Stimulated activated CD8-positive, alpha-beta memory T cell treated with anti-CD3 and anti-CD28 coated beads, Interleukin-7, amount 100 ng/mL, for 48 hours (primary cell): ENCODE results near the gene FADS3.

Experiments
- DNase-seq, 2 donors: peaks; one replicate each; pipeline ENCODE4 v3.0.0-alpha.2; 2020; ENCODE audit warnings: low read depth in 1 of 2; ENCODE audit errors: extremely low read depth in 1 of 2

Gene FADS3

DNA sequence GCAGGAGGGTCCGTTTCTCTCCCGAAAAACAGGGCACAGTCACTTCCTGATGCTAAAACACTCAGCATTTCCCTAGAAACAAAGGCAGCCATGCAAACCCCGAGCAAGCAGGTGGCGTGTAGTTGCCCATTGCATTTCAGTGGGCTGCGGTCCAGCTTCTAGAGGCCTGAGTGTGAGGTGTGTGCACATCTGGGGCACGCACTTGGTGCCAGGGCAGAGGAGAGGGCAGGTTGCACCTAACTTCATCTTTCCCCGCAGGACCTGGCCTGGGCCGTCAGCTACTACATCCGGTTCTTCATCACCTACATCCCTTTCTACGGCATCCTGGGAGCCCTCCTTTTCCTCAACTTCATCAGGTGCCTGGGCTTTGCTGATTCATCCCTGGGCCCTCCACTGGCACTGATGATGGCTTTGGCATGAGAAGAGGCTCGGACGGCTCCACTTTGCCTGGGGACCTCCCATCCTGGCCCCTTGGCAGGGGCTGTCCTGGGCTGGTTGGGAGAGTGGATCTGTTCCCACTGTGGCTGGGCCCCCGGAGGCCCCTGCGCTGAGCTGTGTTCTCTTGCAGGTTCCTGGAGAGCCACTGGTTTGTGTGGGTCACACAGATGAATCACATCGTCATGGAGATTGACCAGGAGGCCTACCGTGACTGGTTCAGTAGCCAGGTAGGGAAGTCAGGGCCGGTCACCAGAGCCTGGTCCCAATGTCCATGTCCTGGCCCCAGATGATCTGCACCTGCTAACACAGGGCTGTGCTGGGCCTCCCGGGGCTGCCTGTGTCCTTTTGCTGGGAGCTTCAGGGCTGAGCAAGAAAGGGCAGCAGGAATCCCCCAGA, 28.4 kb downstream of the FADS3 start:
- no peak for DNase-seq

DNA sequence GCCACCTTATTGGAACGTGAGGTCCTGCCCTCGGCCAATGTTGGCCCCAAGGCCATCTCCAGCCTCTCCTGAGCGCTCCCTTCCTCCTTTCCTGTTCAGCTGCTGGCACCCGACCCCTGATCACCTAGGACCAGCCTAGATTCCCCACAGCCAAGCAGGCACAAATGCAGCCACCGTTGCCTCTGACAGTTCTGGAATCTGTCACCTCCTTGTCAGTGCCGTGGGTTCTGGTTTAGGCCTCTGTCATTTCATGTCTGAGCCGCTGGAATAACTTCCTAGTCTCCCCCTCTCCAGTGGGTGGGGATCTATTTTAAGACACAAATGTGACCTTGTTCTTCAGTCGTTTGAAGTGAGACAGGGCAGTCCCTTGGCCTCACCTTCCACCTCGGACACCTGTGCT, 29.7 kb downstream of the FADS3 start:
- no peak for DNase-seq

DNA sequence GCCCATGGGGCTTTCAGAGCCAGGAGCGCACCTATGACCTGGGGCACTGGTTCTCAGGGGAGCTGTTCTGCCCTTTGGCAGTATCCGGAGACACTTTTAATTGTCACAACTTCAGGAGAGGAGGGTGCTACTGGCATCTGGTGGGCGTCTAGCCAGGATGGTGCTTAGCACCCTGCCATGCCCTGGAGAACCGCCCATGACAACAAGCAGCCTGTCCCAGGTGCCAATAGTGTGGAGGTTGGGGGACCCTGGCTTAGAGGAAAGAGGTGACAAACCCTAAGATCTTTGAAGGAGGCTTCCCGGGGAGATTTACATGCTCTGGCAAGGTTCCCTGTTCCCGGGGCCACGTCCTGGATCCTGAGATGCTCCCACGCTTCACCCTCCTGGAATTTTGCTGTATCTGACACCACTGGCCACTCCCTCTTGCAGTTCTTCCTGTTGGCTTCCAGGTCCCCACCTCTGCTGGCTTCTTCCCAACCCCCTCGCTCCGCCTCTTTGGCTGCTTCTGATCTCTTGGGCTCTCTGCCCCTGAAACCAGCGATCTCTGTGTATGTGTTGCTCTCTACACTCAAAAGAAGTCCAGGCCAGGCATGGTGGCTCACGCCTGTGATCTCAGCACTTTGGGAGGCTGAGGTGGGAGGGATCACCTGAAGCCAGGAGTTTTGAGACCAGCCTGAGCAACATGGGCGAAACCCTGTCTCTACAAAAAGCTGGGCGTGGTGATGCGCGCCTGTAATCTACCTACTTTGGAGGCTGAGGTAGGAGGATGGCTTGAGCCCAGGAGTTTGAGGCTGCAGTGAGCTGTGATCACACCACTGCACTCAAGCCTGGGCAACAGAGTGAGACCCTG, 31.1 kb downstream of the FADS3 start:
- no peak for DNase-seq

DNA sequence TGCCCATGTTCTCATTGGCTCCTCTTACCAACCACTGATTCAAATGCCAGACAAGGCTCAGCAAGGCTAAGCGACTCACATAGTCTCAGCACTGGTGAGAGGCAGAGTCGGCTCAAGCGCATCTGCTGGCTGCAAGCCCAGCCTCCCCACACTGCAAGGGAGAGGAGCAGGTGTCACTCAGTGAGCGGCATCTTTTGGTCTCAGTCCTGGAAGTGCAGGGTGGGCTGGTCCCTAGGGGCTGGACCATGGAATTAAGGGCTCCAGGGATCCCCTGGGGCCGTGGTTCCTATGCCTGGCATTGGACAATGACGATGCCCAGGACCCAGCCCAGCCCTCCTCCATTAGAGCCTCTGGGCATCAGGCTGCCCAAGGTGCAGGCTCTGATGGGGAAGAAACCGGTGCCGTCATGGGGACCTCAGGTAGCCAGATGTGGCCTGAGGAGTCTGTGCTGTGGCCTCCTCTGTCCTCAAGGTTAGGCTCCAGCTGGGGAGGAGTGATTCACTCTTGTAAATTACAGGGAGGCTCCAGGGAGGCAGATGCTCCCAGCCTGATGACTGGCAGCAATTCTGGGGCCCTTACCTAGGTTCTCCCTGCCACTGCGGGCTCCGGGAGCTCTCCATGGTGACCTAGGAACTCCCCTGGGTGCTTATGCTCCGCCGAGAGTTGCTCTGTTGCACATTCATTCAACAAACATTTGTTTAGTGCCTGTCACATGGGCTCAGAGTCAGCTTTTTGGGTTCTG, 35.2 kb downstream of the FADS3 start:
- no peak for DNase-seq

DNA sequence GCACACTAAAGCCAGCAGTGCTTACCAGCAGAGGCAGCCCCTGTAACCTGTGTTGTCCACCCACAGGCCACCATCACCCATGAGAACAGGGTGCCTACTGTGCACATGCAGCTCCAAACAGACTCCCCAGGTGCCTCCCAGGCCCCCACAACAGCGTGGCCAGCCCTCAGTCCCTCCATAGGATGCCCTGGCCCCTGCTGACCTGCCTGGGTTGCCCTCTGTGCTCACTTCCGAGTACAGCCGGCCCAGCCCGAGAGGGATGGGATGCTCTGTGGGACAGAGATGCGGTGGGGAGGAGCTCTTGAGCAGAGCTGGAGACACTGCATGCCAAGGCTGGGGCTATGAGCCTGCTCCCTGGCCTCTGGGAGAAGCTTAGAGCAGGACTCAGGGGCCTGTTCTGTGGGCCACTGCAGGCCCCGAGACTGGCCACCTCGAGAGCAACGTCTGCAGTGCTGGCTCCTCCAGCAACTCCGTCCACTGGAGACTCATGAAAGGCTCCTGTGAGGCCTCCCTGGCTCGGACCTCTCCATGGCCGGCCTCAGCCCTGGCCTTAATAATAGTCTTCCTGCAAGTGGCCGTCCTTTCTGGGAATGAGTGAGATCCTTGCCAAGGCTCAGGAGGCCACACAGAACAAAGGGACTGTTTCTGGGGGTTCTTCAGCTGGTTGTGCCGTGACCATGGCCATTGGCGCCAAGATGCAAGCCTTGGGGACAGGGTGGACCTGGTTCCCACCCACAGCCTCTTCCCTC, 36.2 kb downstream of the FADS3 start:
- DNase-seq: no peak

DNA sequence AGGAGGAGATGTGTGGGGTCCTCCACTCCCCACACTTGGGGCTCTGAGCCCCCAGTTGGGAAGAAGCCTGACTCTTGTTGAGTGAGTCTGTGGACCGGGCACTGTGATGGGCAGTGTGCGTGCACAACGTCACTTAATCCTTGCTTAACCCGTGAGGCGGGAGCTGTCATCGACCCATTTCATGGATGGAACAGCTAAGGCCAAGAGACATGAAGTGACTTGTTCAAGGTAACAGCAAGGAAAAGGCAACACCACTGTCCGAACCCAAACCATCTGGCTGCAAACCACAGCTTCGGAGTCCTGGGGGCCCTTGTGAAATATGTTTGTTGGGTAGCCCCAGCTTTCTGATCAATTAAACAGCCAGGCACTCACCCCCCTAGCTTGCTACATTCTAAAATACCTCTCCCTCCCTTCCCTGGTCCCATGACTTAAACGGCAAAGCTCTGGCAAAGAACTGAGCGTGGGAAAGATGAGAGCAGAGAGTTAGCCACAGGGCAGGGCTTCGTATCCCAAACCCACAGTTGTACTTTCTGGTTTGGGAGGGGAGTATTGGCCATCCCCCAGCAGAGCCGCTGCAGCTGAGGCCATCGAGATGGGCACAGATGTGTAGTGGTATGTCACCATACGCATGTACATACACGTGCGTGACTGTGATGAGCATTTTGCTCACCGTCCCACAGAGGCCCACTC, 37.0 kb downstream of the FADS3 start:
- DNase-seq: no peak

DNA sequence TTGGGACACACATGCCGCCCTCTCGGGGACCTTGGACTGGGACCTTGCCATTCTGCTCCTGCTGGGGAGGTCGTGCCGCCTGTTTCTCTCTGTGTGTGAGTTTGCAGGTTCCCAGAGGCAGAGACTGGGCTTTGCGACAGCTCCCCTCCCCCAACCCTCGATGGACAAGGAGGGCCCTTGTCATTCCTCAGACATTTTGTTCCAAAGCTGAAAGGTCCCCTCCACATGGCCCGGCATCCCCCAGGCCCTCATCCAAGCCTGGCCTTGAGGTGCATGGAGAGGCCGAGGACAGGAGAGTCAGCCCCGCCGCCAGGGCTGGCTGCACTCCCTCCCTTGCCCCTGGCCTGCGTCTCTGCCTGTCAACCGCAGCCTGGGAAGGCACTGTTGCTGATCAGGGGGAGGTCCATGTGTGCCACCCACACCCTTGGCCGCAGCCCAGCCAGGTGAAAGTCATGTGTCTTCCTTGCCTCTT, 37.6 kb downstream of the FADS3 start:
- DNase-seq: no peak

DNA sequence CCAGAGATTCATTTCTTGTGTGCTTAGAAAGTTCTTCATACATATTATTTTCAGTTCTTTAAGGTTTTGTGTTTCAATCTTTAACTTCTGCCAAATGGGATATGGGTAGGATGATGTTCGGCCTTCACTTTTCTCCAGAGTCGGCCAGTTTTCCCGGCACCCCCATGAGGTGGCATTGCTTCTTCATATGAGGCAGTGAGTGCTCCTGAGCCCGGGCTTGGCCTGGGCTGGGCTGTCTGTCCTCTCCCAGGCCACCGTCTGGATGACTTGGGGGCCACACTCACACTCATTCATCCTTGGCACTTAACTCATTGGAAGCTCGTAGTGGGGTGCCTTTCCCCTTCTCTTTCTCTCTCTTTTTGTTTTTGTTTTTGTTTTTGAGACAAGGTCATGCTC, 39.4 kb downstream of the FADS3 start:
- no peak for DNase-seq

DNA sequence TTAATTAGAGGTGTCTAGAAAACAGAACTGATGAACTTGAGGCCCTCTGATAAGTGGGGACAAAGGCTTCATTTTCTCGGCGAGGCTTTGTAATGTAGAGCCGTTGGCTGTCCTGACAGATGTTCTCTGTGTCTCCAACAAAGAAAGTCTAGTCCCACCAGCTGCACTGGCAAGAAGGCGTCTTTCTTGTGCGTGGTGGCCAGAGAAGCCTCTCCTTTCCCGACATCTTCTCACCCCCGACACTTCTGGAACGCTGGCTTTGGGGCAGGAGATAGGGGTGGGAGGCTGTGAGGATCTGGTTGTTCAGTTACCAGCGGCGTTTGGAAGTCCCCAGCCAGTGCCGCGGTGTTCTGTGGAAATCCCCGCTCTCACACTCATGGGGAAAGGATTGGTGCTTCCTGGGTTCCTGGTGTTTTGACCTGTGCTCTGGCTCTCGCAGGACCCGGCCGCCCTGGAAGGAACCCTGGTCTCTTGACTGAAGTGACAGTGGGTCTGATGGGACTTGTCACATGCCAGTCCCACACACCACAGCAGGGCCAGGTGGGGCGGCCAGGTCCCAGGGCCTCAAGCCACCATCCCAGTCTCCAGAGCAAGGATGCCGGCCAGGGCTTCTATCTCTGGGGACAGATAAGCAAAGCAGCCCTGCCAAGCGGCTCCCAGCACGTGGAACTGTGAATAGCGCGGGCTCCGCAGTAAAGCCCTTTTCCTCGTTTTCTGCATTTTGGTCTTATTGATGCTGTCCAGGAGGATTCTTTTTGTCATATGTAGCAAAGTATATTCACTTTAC, 40.0 kb downstream of the FADS3 start:
- no peak for DNase-seq

DNA sequence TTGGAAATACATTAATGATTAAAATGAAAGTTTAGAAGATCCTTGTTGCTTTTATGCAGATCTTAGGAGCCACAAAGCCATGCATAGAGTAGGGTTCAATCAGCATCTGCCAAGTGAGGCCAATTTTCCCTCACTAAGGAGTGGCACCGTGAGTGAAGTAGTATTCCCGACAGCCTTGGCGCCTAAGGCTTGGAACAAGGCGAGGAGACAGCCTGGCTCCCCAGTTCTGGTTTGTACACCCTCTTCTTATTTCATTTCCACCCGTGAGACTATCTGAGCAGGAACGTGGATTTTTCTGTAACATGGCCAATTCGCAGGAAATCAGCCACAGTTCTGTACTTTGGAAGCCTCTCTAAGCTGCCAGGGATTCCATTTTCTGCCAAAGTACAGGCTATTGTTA, 40.7 kb downstream of the FADS3 start:
- DNase-seq: no peak

DNA sequence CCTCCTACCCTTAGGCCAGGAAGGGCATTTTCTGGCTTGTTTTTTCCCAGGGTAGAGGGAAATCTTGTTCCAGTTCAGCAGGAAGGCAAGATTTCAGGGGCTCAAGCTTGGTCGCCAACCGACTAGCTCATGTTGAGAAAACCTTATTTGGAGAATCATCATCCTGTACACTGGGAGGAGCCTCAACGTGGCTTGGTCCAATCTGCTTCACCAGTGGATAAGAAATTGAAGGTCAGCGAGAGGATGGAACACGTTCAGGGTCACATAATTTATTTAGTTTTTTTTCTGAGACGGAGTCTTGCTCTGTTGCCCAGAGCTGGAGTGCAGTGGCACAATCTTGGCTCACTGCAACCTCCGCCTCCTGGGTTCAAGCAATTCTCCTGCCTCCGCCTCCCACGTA, 42.7 kb downstream of the FADS3 start:
- no peak for DNase-seq

DNA sequence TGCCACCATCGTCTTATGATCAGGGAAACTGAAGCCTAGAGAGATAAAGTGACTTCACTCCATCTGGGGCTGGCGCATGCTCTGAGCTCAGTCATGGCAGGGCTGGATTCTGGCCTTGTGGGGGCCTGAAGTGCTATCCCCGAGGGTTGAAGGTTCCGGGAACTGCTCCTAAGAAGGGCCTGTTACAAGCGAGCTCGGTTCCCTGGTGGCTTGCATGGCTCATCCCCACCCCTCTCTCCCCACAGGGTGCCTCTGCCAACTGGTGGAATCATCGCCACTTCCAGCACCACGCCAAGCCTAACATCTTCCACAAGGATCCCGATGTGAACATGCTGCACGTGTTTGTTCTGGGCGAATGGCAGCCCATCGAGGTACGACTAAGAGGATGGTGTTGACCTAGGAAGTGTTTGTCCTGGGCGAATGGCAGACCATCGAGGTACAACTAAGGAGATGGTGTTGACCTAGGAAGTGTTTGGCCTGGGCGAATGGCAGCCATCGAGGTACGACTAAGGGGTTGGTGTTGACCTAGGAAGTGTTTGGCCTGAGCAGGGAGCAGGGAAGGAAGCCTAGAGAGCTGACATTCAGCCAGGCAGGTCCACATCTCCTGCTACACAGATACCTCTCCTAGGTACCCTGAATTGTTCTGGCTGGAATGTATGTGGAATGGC, 43.3 kb downstream of the FADS3 start:
- DNase-seq: no peak

DNA sequence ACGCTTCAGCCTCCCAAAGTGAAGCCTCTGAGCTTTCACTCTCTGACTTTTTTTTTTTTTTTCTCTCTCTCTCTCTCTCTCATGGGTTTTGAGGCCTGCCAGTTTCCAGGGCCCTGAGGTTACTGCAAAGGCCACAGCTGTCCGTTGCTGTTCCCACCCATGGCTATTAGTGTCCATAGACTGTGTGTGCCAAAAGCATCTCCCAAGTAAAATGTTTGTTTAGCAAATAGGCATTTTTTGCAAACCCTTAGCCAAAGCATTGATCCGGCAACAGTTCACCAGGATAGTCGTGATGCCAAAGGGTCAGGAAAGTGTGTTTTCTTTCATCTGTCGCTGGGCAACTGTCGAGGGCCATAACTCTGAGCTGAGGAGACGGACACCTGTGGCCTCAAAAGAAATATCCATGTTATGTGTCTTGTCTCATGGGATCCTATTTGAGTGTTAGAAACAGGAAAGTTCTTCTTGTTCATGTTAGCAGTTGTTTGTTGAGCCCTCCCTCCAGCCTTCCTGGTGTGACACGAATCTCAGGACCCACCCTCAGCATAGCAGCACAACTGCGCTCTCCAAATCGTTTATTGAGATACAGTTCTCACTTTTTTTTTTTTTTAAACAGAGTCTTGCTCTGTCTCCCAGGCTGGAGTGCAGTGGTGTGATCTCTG, 44.9 kb downstream of the FADS3 start:
- no peak for DNase-seq

DNA sequence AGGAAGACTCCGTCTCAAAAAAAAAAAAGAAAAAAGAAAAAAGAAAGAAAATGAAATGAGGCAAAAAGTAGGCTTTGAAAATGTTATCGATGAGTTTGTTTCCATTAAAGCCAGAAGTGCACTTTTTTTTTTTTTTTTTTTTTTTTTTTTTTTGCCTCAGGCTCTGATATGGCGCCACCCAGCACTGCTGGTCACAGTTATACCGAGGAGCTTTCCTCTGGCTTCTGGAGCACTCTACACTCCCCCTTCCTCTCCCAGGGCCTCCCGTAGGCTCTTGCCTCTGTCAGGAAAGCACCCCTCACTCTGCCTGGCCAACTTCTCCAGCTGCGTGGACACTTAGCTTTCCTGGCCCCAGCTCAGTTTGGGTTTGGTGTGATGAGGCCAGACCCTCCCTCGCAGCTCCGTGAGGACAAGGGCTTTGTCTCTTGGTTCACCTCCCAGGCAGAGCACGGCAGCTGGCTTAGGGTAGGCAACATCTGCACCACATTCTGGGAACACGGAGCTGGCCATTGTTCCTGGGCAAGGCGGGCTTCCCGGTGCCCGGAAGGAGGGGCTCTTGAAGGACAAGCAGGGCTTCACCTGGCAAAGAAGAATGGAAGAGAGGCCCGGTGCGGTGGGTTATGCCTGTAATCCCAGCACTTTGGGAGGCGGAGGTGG, 46.3 kb downstream of the FADS3 start:
- DNase-seq: no peak

DNA sequence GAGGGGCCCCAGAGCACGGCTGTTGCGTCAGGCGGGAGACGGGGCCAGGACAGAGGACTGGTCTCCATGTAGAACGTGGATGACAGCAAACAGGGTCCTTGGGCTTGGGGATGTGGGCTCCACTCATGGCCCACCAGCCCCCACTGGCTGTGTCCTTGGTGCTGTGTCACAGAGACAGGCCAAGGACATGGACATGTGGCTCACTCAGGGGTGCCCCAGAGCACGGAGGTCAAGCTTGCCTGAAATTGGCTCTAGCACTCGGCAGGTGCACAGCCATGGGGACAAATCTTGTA, 48.9 kb downstream of the FADS3 start:
- DNase-seq: no peak

DNA sequence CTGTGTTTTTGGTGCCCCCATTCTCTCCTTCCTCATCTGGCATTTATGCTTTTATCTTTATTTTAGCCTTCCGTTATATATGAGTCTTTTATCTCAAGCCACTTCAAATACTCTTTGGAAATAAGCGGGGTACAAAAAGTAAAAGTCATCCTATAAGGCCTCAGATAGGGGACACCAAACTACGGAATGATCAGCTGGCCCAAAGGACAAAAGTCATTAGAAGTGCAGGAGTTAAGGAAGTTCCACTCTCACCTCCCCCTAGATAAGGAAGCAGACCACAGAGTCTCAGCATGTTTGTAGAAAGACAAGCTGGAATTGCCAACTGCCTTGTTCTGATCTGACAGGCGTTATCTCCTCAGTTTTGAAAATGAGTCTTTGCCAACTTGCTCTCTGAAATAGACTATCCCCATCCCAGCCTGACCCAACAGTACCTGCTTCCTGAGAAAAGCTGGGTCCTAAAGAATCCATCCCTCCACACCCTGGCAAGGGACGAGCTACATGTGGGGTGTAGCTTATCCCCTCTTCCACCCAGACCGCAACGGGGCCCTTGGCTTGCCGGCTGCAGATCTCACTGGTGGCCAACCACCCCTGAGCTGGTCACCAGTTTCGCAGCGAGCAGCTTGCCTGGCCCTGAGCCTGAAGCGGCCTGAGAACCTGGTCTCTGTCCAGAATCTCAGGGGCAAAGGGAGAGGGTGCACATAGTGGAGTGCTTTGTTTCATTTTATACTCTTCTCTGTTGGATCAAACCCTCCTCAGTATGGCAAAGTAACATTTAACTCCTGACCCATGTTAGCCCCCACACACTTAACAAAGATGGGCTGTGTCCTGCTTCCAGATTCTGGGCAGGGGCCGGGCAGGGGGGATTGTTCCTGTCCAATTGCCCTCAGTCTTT, 49.5 kb downstream of the FADS3 start:
- DNase-seq: no peak

DNA sequence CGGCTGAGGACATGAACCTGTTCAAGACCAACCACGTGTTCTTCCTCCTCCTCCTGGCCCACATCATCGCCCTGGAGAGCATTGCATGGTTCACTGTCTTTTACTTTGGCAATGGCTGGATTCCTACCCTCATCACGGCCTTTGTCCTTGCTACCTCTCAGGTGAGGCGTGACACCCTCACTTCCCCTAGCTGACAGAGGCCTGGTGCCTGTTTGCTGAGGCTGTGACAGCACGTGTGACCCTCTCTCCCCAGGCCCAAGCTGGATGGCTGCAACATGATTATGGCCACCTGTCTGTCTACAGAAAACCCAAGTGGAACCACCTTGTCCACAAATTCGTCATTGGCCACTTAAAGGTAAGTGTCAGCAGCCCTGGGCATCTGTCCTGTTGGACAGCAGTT, 51.0 kb downstream of the FADS3 start:
- DNase-seq: no peak
